Measurements from ENCODE around the gene THAP2. TPM values are rescaled to one million over a fixed set of nuclear protein-coding genes. Genes with fewer than 3 reads are reported as not detected.

THAP2 gene
- total and polyA plus RNA-seq, 4 experiments from 2014 or later, result 6.3 to 14.0 (median 11.8) TPM

- Histone ChIP-seq H3K36me3 (ENCODE audit: insufficient read depth, low read length) (peaks cover 23% of the 10 kb centered on the region), H3K4me1 (ENCODE audit: insufficient read depth, low read length) (peaks cover 64% of the 10 kb centered on the region), H3K4me3 (ENCODE audit: low read length in 2 of 2) (no peak overlapping the region), H3K27me3 (ENCODE audit: insufficient read depth, low read length) (no peaks in the 10 kb centered on the region), H3K9me3 (ENCODE audit: control insufficient read depth in 1 of 2, low read length in 2 of 2) (no peaks in the 10 kb centered on the region), H3K27ac (ENCODE audit: low read depth, low read length) (no peak overlapping the region)
- DNase-seq, result no peak
- Mint-ChIP-seq H3K27ac (peak overlapping the region in 6 of 7 donors; percentile 0 to 60 (median 16)), H3K4me1 (peaks cover 29 to 58% (median 30%) of the 10 kb centered on the region in 4 donors), H3K4me3 (peak overlapping the region in 6 of 8 donors; percentile 29 to 70 (median 59)), H3K27me3 (no peaks in the 10 kb centered on the region), H3K9me3 (peaks cover 0 to 2% (median 0%) of the 10 kb centered on the region in 8 donors), H3K36me3 (peaks cover 33 to 44% of the 10 kb centered on the region in 2 donors)
- intact Hi-C loops (cut with micrococcal nuclease), result no loop called here
- ChIA-PET CTCF (ENCODE audit: partially characterized antibody) (interaction anchor here (2.4 kb wide), 1 partner anchor 19 kb away, joined by 9 read pairs; no protein-coding TSS in a partner anchor), POLR2A (ENCODE audit: partially characterized antibody) (interaction anchor here (1.0 kb wide), 1 partner anchor 9 kb away, joined by 3 read pairs; the partner anchor contains the start of gene THAP2)
Measured at GRCh38 chr12:71655907-71656306, 8.2 kb upstream of the THAP2 start.

DNA sequence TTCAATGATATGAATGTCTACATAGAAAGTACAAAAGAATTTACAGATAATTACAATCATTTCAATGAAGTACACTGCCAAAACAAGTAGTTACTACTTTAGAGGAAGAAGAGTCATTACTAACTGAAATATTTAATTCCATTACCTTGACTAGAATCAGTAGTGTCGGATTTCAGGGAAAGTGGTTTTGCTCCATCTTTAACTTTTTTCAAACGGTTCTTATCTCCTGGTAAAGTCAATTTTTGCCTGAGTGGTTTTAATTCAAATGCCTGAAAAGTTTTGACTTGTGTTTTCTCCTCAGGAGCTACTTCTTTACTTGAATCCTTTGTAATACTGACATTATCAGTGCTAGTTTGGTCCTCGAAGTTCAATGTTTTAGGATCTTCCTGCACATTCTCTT lies 7.4 kb upstream of the THAP2 start:
- Mint-ChIP-seq H3K4me1 (peaks cover 30 to 60% (median 32%) of the 10 kb centered on the region in 4 donors), H3K36me3 (peaks cover 34 to 45% of the 10 kb centered on the region in 2 donors), H3K27me3 (no peaks in the 10 kb centered on the region), H3K9me3 (peaks cover 0 to 2% (median 0%) of the 10 kb centered on the region in 8 donors), H3K27ac (peak overlapping the region in 3 of 7 donors; percentile 3 to 49 (median 43)), H3K4me3 (peak overlapping the region in 3 of 8 donors; percentile 17 to 34 (median 30))
- peaks cover 23% of the 10 kb centered on the region for H3K36me3 ChIP-seq (ENCODE audit: insufficient read depth, low read length)
- no peak overlapping the region for H3K27ac ChIP-seq (ENCODE audit: low read depth, low read length)
- POLR2A ChIA-PET (ENCODE audit: partially characterized antibody), result no interaction called here
- no peak overlapping the region for H3K4me3 ChIP-seq (ENCODE audit: low read length in 2 of 2)
- intact Hi-C loops (cut with micrococcal nuclease), result no loop called here
- DNase-seq, result no peak
- H3K4me1 ChIP-seq (ENCODE audit: insufficient read depth, low read length), result peaks cover 61% of the 10 kb centered on the region
- CTCF ChIA-PET (ENCODE audit: partially characterized antibody), result interaction anchor here (0.8 kb wide), 1 partner anchor 20 kb away, joined by 4 read pairs; no protein-coding TSS in a partner anchor
- no peaks in the 10 kb centered on the region for H3K9me3 ChIP-seq (ENCODE audit: control insufficient read depth in 1 of 2, low read length in 2 of 2)
- H3K27me3 ChIP-seq (ENCODE audit: insufficient read depth, low read length), result no peaks in the 10 kb centered on the region

- no peak for DNase-seq
- ChIA-PET CTCF (ENCODE audit: partially characterized antibody) (interaction anchor here (0.6 to 5.2 kb wide), 6 partner anchors 16 to 85 kb away, joined by 3 to 60 read pairs (median 16); partner anchors contain the start of gene TMEM19), POLR2A (ENCODE audit: partially characterized antibody) (interaction anchor here (1.0 to 6.8 kb wide), 8 partner anchors 13 to 178 kb away, joined by 3 to 233 read pairs (median 14); partner anchors contain the start of genes RAB21, TBC1D15 and TMEM19)
- no peaks in the 10 kb centered on the region for H3K9me3 Mint-ChIP-seq
- Histone ChIP-seq H3K4me3 (ENCODE audit: low read length in 2 of 2) (peak overlapping the region; percentile 92 to 95), H3K9me3 (ENCODE audit: control insufficient read depth in 1 of 2, low read length in 2 of 2) (no peaks in the 10 kb centered on the region), H3K27me3 (ENCODE audit: insufficient read depth, low read length) (no peaks in the 10 kb centered on the region), H3K36me3 (ENCODE audit: insufficient read depth, low read length) (peaks cover 14% of the 10 kb centered on the region), H3K27ac (ENCODE audit: low read depth, low read length) (peak overlapping the region; percentile 96), H3K4me1 (ENCODE audit: insufficient read depth, low read length) (peaks cover 45% of the 10 kb centered on the region)
- intact Hi-C loops (cut with micrococcal nuclease), result loop anchor here (2.0 kb wide), 3 partner anchors 25 to 1923 kb away; partner anchors contain the start of gene RAB3IP
- peak overlapping the region; percentile 97 to 100 (median 99) for H3K4me3 Mint-ChIP-seq
- peaks cover 28 to 76% (median 45%) of the 10 kb centered on the region in 4 donors for H3K4me1 Mint-ChIP-seq
- no peaks in the 10 kb centered on the region for H3K27me3 Mint-ChIP-seq
- peaks cover 33 to 51% of the 10 kb centered on the region in 2 donors for H3K36me3 Mint-ChIP-seq
- peak overlapping the region; percentile 98 to 100 (median 100) for H3K27ac Mint-ChIP-seq
Measured at GRCh38 chr12:71661977-71662530, 2.0 kb upstream of the THAP2 start.

DNA sequence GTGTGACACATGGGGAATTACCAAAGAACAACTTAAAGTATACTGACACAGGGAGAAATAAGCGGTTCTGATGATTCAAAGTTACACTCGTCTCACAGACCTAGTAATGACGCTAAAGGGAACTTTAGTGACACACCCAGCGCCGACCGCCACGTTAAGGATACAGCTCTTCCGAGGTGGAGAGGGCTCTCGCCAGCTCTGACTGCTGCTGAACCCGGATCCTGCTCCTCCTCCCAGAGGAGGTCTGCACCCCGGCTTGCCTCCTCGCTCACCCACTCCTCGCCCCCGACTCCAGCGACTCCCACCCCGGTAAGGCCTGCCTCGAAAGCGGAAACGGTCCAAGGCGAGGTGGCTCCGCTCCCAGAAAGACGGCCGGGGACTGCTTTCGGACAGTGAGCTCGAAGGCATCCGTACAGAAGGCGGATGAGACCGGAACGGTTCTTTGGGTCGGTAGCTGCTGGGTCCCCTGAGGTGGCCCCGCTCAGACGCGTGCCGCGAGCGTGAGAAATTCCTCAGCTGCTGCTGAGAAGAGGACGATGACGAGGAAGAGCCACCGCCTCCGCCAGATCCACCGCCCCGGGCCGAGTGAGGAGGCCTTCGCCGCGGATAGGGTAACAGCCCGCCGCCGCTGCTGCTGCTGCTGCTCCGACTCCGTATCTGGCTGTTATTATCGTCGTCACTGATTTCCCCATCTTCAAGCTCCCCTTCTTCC lies 1.1 kb upstream of the THAP2 start:
- ChIA-PET CTCF (ENCODE audit: partially characterized antibody) (interaction anchor here (0.7 to 5.2 kb wide), 13 partner anchors 14 to 117 kb away, joined by 3 to 60 read pairs (median 6); partner anchors contain the start of genes RAB21 and TMEM19), POLR2A (ENCODE audit: partially characterized antibody) (interaction anchor here (0.8 to 6.8 kb wide), 19 partner anchors 10 to 1419 kb away, joined by 3 to 233 read pairs (median 7); partner anchors contain the start of genes CNOT2, RAB21, TBC1D15 and TMEM19)
- no peaks in the 10 kb centered on the region for H3K27me3 ChIP-seq (ENCODE audit: insufficient read depth, low read length)
- intact Hi-C loops (cut with micrococcal nuclease), result loop anchor here (1.0 to 2.0 kb wide), 6 partner anchors 26 to 1924 kb away; partner anchors contain the start of genes CNOT2, RAB21, RAB3IP and TBC1D15
- DNase-seq, result peak; percentile 72 to 90 (median 77)
- H3K27me3 Mint-ChIP-seq, result no peaks in the 10 kb centered on the region
- no peaks in the 10 kb centered on the region for H3K9me3 Mint-ChIP-seq
- peak overlapping the region; percentile 97 to 100 (median 99) for H3K4me3 Mint-ChIP-seq
- H3K9me3 ChIP-seq (ENCODE audit: control insufficient read depth in 1 of 2, low read length in 2 of 2), result no peaks in the 10 kb centered on the region
- peak overlapping the region; percentile 92 to 95 for H3K4me3 ChIP-seq (ENCODE audit: low read length in 2 of 2)
- H3K36me3 Mint-ChIP-seq, result peaks cover 31 to 48% of the 10 kb centered on the region in 2 donors
- H3K4me1 ChIP-seq (ENCODE audit: insufficient read depth, low read length), result peaks cover 41% of the 10 kb centered on the region
- peaks cover 14% of the 10 kb centered on the region for H3K36me3 ChIP-seq (ENCODE audit: insufficient read depth, low read length)
- H3K27ac ChIP-seq (ENCODE audit: low read depth, low read length), result peak overlapping the region; percentile 96
- H3K4me1 Mint-ChIP-seq, result peaks cover 31 to 73% (median 45%) of the 10 kb centered on the region in 4 donors
- peak overlapping the region; percentile 98 to 100 (median 100) for H3K27ac Mint-ChIP-seq

- Histone ChIP-seq H3K9me3 (ENCODE audit: control insufficient read depth in 1 of 2, low read length in 2 of 2) (no peaks in the 10 kb centered on the region), H3K27me3 (ENCODE audit: insufficient read depth, low read length) (no peaks in the 10 kb centered on the region), H3K4me1 (ENCODE audit: insufficient read depth, low read length) (peaks cover 40% of the 10 kb centered on the region), H3K36me3 (ENCODE audit: insufficient read depth, low read length) (peaks cover 6% of the 10 kb centered on the region), H3K27ac (ENCODE audit: low read depth, low read length) (peak overlapping the region; percentile 96), H3K4me3 (ENCODE audit: low read length in 2 of 2) (peak overlapping the region; percentile 92 to 95)
- POLR2A ChIA-PET (ENCODE audit: partially characterized antibody), result interaction anchor here (0.8 to 6.8 kb wide), 15 partner anchors 8 to 1421 kb away, joined by 3 to 233 read pairs (median 10); partner anchors contain the start of genes CNOT2, RAB21, TBC1D15 and TMEM19
- H3K4me1 Mint-ChIP-seq, result peaks cover 25 to 61% (median 38%) of the 10 kb centered on the region in 4 donors
- H3K9me3 Mint-ChIP-seq, result no peaks in the 10 kb centered on the region
- no peak for DNase-seq
- intact Hi-C loops (cut with micrococcal nuclease), result loop anchor here (1.0 kb wide), 1 partner anchor 22 kb away; the partner anchor contains the start of gene TMEM19
- CTCF ChIA-PET (ENCODE audit: partially characterized antibody), result interaction anchor here (0.7 to 5.2 kb wide), 11 partner anchors 13 to 172 kb away, joined by 3 to 60 read pairs (median 6); partner anchors contain the start of genes RAB21 and TMEM19
- peak overlapping the region; percentile 97 to 100 (median 99) for H3K4me3 Mint-ChIP-seq
- no peaks in the 10 kb centered on the region for H3K27me3 Mint-ChIP-seq
- peaks cover 17 to 35% of the 10 kb centered on the region in 2 donors for H3K36me3 Mint-ChIP-seq
- peak overlapping the region; percentile 98 to 100 (median 100) for H3K27ac Mint-ChIP-seq
Measured at GRCh38 chr12:71664411-71665089, 449 bp downstream of the THAP2 start.

- Mint-ChIP-seq H3K36me3 (peaks cover 15 to 33% of the 10 kb centered on the region in 2 donors), H3K9me3 (no peaks in the 10 kb centered on the region), H3K4me3 (peak overlapping the region; percentile 97 to 100 (median 99)), H3K4me1 (peaks cover 25 to 58% (median 37%) of the 10 kb centered on the region in 4 donors), H3K27me3 (no peaks in the 10 kb centered on the region), H3K27ac (peak overlapping the region; percentile 98 to 100 (median 100))
- intact Hi-C loops (cut with micrococcal nuclease), result no loop called here
- H3K36me3 ChIP-seq (ENCODE audit: insufficient read depth, low read length), result peaks cover under 1% of the 10 kb centered on the region
- ChIA-PET CTCF (ENCODE audit: partially characterized antibody) (interaction anchor here (0.7 to 3.6 kb wide), 6 partner anchors 15 to 172 kb away, joined by 3 to 27 read pairs (median 4); no protein-coding TSS in a partner anchor), POLR2A (ENCODE audit: partially characterized antibody) (interaction anchor here (3.0 to 6.8 kb wide), 3 partner anchors 13 to 90 kb away, joined by 17 to 233 read pairs (median 43); partner anchors contain the start of genes RAB21 and TMEM19)
- H3K4me1 ChIP-seq (ENCODE audit: insufficient read depth, low read length), result peaks cover 35% of the 10 kb centered on the region
- H3K27me3 ChIP-seq (ENCODE audit: insufficient read depth, low read length), result no peaks in the 10 kb centered on the region
- DNase-seq, result no peak
- no peaks in the 10 kb centered on the region for H3K9me3 ChIP-seq (ENCODE audit: control insufficient read depth in 1 of 2, low read length in 2 of 2)
- peak overlapping the region; percentile 96 for H3K27ac ChIP-seq (ENCODE audit: low read depth, low read length)
- H3K4me3 ChIP-seq (ENCODE audit: low read length in 2 of 2), result peak overlapping the region; percentile 92 to 95
Measured at GRCh38 chr12:71665090-71665463, 976 bp downstream of the THAP2 start.

Data from CD4-positive, alpha-beta memory T cell (primary cell).